Immature natural killer cell (primary cell): ENCODE data around the gene MSMB. TPM values are rescaled to one million over a fixed set of nuclear protein-coding genes. Genes with fewer than 3 reads are reported as not detected.

Experiments used
- DNase-seq, 3 donors: peaks; one replicate each; pipeline ENCODE4 v3.0.0; 2022; ENCODE audit warnings: mixed read lengths in 1 of 3
- H3K27ac Mint-ChIP-seq, 6 donors: one replicate each; pipeline ENCODE4 v1.8.0; 2020; ENCODE audit warnings: mixed read lengths in 6 of 6, mild to moderate bottlenecking in 5 of 6, inconsistent platforms in 4 of 6, moderate library complexity in 3 of 6
- H3K27me3 Mint-ChIP-seq, 3 donors: one replicate each; pipeline ENCODE4 v1.8.0; 2020 to 2021; ENCODE audit warnings: low read depth in 3 of 3, mild to moderate bottlenecking in 3 of 3, mixed read lengths in 3 of 3, moderate library complexity in 3 of 3, inconsistent platforms in 1 of 3
- H3K36me3 Mint-ChIP-seq, 3 donors: one replicate each; pipeline ENCODE4 v1.8.0; 2020; ENCODE audit warnings: mixed read lengths in 3 of 3, inconsistent platforms in 2 of 3, mild to moderate bottlenecking in 2 of 3
- H3K4me1 Mint-ChIP-seq, 2 donors: one replicate each; pipeline ENCODE4 v1.8.0; 2020; ENCODE audit warnings: inconsistent platforms in 2 of 2, mild to moderate bottlenecking in 2 of 2, mixed read lengths in 2 of 2, moderate library complexity in 1 of 2
- H3K4me3 Mint-ChIP-seq, 5 donors: one replicate each; pipeline ENCODE4 v1.8.0; 2020; ENCODE audit warnings: mild to moderate bottlenecking in 5 of 5, mixed read lengths in 5 of 5, inconsistent platforms in 3 of 5, moderate library complexity in 3 of 5
- H3K9me3 Mint-ChIP-seq, 6 donors: one replicate each; pipeline ENCODE4 v1.8.0; 2020; ENCODE audit warnings: mild to moderate bottlenecking in 6 of 6, mixed read lengths in 6 of 6, inconsistent platforms in 4 of 6, moderate library complexity in 3 of 6
- polyA plus RNA-seq, 3 donors: library from polyadenylated mRNA; unstranded; fragments of 300-500 nt; fragmentation: Illumina TruSeq; gene quantifications; one replicate each; pipeline ENCODE4 v1.2.3, GENCODE V29; 2021

MSMB gene
- polyA plus RNA-seq, 3 donors from 2014 or later = not detected

DNA sequence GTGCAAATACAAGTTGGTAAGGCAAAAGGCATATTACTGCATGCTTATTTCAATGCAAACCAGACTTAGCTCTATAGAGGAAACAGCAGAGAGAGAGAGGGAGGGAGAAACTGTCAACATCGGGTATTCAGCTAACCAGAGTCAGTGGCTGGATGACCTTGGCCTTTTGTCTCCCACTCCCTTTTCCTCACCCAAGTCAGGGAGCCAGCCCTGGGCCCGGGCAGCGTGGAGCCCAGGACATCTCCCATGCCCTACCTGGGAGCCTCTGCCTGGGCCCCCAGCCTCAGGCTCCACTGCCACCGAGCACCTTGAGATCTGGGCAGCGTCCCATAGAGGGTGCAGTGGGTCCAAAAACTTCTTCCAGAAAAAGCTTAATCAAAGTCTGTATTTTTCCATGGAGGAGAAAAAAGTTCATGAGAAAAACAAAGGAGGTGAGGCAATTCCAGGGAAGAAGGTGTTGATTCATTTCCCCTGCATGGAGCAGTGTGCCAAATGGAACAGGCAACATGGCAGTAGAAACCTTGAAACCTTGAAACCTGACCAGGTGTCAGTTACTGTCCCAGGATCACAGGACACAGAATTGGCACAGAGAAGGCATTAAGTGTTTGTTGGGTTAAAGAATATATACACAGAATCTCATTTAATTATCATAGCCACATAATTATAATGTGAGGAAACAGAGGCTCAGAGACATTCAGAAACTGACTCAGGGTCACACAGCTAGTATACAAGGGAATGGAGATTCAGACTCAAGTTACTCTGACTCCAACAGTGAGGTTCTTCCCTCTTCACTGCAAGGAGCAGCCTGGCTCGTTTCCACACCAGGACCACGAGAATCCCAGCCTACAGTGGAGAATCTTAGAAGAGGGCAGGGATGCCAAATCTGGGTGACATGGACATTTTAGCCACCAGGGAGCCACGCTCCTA is 9.9 kb downstream of the MSMB start:
- H3K4me3 Mint-ChIP-seq = no peak overlapping the region
- no peak for DNase-seq
- H3K27me3 Mint-ChIP-seq = peaks cover 2 to 4% (median 3%) of the 10 kb centered on the region in 3 donors
- no peak overlapping the region for H3K27ac Mint-ChIP-seq
- H3K9me3 Mint-ChIP-seq = no peaks in the 10 kb centered on the region
- peaks cover 4 to 5% of the 10 kb centered on the region in 2 donors for H3K4me1 Mint-ChIP-seq
- no peaks in the 10 kb centered on the region for H3K36me3 Mint-ChIP-seq

- no peak overlapping the region for H3K27ac Mint-ChIP-seq
- peaks cover 0 to 10% (median 8%) of the 10 kb centered on the region in 3 donors for H3K27me3 Mint-ChIP-seq
- H3K9me3 Mint-ChIP-seq = no peaks in the 10 kb centered on the region
- no peak overlapping the region for H3K4me3 Mint-ChIP-seq
- DNase-seq = no peak
- peaks cover 25 to 26% of the 10 kb centered on the region in 2 donors for H3K4me1 Mint-ChIP-seq
- H3K36me3 Mint-ChIP-seq = no peaks in the 10 kb centered on the region
Observed at GRCh38 chr10:46033602-46034011, 12.5 kb downstream of the MSMB start.

GRCh38 chr10:46031648-46032532 is 14.2 kb downstream of the MSMB start:
- Mint-ChIP-seq H3K27me3 (peaks cover 0 to 8% (median 6%) of the 10 kb centered on the region in 3 donors), H3K27ac (peak overlapping the region in 5 of 6 donors; percentile 43 to 64 (median 50)), H3K9me3 (no peaks in the 10 kb centered on the region), H3K4me1 (peaks cover 41 to 44% of the 10 kb centered on the region in 2 donors), H3K36me3 (no peaks in the 10 kb centered on the region), H3K4me3 (peak overlapping the region in 4 of 5 donors; percentile 41 to 63 (median 53))
- DNase-seq = no peak

- peaks cover 1 to 6% (median 6%) of the 10 kb centered on the region in 3 donors for H3K27me3 Mint-ChIP-seq
- no peaks in the 10 kb centered on the region for H3K36me3 Mint-ChIP-seq
- H3K4me1 Mint-ChIP-seq = peaks cover 54 to 59% of the 10 kb centered on the region in 2 donors
- H3K27ac Mint-ChIP-seq = peak within 1 kb of the TSS; percentile 91 to 99 (median 96)
- DNase-seq = peak; percentile 95 to 96 (median 96)
- peak within 1 kb of the TSS; percentile 87 to 99 (median 93) for H3K4me3 Mint-ChIP-seq
- H3K9me3 Mint-ChIP-seq = no peaks in the 10 kb centered on the region
Observed at GRCh38 chr10:46030091-46030937, 15.8 kb downstream of the MSMB start, which contains the start of gene NCOA4. NCOA4 (minus strand) TSS chr10:46030623; CDS start chr10:46016680, 13,943 bp downstream.

GRCh38 chr10:46029461-46030030 is 16.5 kb downstream of the MSMB start:
- H3K27ac Mint-ChIP-seq = peak overlapping the region; percentile 91 to 99 (median 96)
- no peaks in the 10 kb centered on the region for H3K9me3 Mint-ChIP-seq
- no peak for DNase-seq
- peak overlapping the region; percentile 87 to 99 (median 93) for H3K4me3 Mint-ChIP-seq
- peaks cover 1 to 6% (median 6%) of the 10 kb centered on the region in 3 donors for H3K27me3 Mint-ChIP-seq
- no peaks in the 10 kb centered on the region for H3K36me3 Mint-ChIP-seq
- peaks cover 60 to 67% of the 10 kb centered on the region in 2 donors for H3K4me1 Mint-ChIP-seq

DNA sequence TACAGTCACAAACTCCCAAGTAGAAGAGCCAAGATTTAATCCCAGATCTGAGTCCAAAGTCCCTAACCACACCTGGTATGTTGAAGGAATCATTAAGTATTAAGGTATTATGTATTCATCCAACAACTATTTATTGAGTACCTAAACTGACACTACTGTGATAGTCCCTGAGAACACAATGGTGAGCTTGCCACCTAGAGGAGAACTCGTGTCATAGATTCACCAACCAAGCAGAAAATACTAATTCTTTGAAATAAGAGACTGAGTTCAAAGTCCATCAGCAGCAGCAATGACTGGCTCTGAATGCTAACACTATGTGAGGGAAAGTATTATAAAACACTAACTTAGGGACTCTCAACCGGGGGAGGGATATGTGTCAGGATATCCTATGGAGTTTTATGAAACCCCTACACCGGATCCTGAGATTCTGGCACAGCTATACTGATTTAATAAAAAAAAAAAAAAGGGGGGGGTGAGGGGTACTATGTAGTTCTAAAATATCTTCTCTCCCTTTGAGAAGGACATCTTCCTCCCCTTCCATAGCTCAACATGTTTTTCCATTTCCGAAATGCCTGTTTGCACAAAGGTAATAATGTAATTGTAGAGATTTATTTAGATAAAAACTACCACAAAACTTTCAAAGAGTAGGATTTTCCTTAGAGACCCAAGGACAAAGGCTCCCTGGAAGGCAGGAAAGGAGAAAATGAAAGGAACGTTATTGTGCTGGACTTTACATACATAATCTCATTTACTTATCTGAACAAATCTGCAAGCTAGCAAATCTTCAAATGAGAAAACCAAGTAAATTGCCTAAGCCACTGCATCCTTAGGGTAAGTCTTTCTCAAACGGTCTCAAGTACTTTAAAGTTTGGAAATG is 17.2 kb downstream of the MSMB start:
- Mint-ChIP-seq H3K4me1 (peaks cover 68 to 74% of the 10 kb centered on the region in 2 donors), H3K27ac (peak overlapping the region; percentile 91 to 99 (median 96)), H3K27me3 (peaks cover 1 to 6% (median 6%) of the 10 kb centered on the region in 3 donors), H3K4me3 (peak overlapping the region; percentile 87 to 99 (median 93)), H3K36me3 (no peaks in the 10 kb centered on the region), H3K9me3 (no peaks in the 10 kb centered on the region)
- DNase-seq = peak; percentile 32 to 47 (median 37)

- peak overlapping the region in 1 of 6 donors; percentile 62 for H3K27ac Mint-ChIP-seq
- H3K9me3 Mint-ChIP-seq = no peaks in the 10 kb centered on the region
- H3K36me3 Mint-ChIP-seq = no peaks in the 10 kb centered on the region
- H3K4me3 Mint-ChIP-seq = no peak overlapping the region
- peaks cover 86 to 96% of the 10 kb centered on the region in 2 donors for H3K4me1 Mint-ChIP-seq
- DNase-seq = no peak
- H3K27me3 Mint-ChIP-seq = peaks cover 3 to 6% (median 6%) of the 10 kb centered on the region in 3 donors
Observed at GRCh38 chr10:46026106-46026505, 20.0 kb downstream of the MSMB start.

- Mint-ChIP-seq H3K4me3 (peak overlapping the region in 2 of 5 donors; percentile 3 to 49), H3K4me1 (peaks cover 85 to 98% of the 10 kb centered on the region in 2 donors), H3K27me3 (peaks cover under 1 to 3% (median 3%) of the 10 kb centered on the region in 3 donors), H3K27ac (peak overlapping the region in 5 of 6 donors; percentile 0 to 73 (median 62)), H3K36me3 (no peaks in the 10 kb centered on the region), H3K9me3 (no peaks in the 10 kb centered on the region)
- DNase-seq = no peak
Observed at GRCh38 chr10:46025406-46025805, 20.7 kb downstream of the MSMB start.

DNA sequence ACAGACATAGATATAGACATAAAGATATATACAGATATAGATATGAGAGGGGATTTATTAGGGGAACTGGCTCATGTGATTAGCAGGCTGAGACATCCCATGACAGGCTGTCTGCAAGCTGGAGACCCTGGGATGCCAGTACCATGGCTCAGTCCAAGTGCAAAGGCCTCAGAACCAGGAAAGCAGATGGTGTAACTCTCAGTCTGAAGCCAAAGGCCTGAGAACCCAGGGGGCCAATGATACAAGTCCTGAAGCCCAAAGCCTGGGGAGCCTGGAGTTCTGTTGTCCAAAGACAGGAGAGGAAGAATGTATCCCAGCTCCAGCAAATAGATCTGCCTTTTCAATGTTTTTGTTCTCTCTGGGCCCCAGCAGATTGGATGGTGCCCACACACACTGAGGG is 21.1 kb downstream of the MSMB start:
- Mint-ChIP-seq H3K4me1 (peaks cover 87 to 100% of the 10 kb centered on the region in 2 donors), H3K4me3 (no peak overlapping the region)

GRCh38 chr10:46022978-46023702 is 22.9 kb downstream of the MSMB start:
- DNase-seq = peak; percentile 81 to 84 (median 83)
- H3K4me3 Mint-ChIP-seq = peak overlapping the region; percentile 78 to 88 (median 83)
- peaks cover 0 to 3% (median 0%) of the 10 kb centered on the region in 3 donors for H3K27me3 Mint-ChIP-seq
- peaks cover 87 to 100% of the 10 kb centered on the region in 2 donors for H3K4me1 Mint-ChIP-seq
- H3K36me3 Mint-ChIP-seq = no peaks in the 10 kb centered on the region
- H3K27ac Mint-ChIP-seq = peak overlapping the region; percentile 62 to 78 (median 70)
- no peaks in the 10 kb centered on the region for H3K9me3 Mint-ChIP-seq

More for the DNA sequence above, 21.1 kb downstream of the MSMB start:
- H3K27me3 Mint-ChIP-seq = peaks cover 0 to 3% (median 1%) of the 10 kb centered on the region in 3 donors
- DNase-seq = no peak
- no peaks in the 10 kb centered on the region for H3K9me3 Mint-ChIP-seq
- H3K27ac Mint-ChIP-seq = peak overlapping the region in 3 of 6 donors; percentile 52 to 77 (median 74)
- no peaks in the 10 kb centered on the region for H3K36me3 Mint-ChIP-seq

GRCh38 chr10:46020344-46020657 is 25.8 kb downstream of the MSMB start:
- Mint-ChIP-seq H3K4me1 (peaks cover 69 to 97% of the 10 kb centered on the region in 2 donors), H3K27me3 (peaks cover 0 to 2% (median 0%) of the 10 kb centered on the region in 3 donors), H3K27ac (peak overlapping the region in 2 of 6 donors; percentile 20 to 61), H3K36me3 (peaks cover 0 to 9% (median 8%) of the 10 kb centered on the region in 3 donors), H3K9me3 (no peaks in the 10 kb centered on the region), H3K4me3 (no peak overlapping the region)
- DNase-seq = no peak
